Loucy (cell line): Measurements from ENCODE around the gene SIRPB1.

Experiments
- H2AFZ ChIP-seq: fragments of 200-600 bp; sonication (generic); 2 replicates; pipeline ENCODE4 v1.6.0; 2016; ENCODE audit warnings: antibody characterized with exemption, mild to moderate bottlenecking, low read length, moderate library complexity
- H3F3A ChIP-seq: fragments of 200-600 bp; 2 replicates; pipeline ENCODE4 v1.6.0; 2016; ENCODE audit warnings: antibody characterized with exemption, low read depth, mild to moderate bottlenecking
- H3K27me3 ChIP-seq: fragments of 200-600 bp; sonication (generic); 2 replicates; pipeline ENCODE4 v1.6.1; 2014; ENCODE audit warnings: low read length, mild to moderate bottlenecking; ENCODE audit not compliant: insufficient read depth, poor library complexity, severe bottlenecking
- H3K36me3 ChIP-seq: fragments of 200-600 bp; sonication (generic); 2 replicates; pipeline ENCODE4 v1.6.1; 2016; ENCODE audit warnings: low read length; ENCODE audit not compliant: insufficient read depth
- H3K4me1 ChIP-seq: fragments of 200-600 bp; sonication (generic); 2 replicates; pipeline ENCODE4 v1.5.1; 2014; ENCODE audit warnings: low read length, mild to moderate bottlenecking; ENCODE audit not compliant: insufficient read depth, poor library complexity, severe bottlenecking
- H3K4me2 ChIP-seq: fragments of 200-600 bp; sonication (generic); 2 replicates; pipeline ENCODE4 v1.6.0; 2014; ENCODE audit warnings: antibody characterized with exemption, low read length, low read depth, mild to moderate bottlenecking; ENCODE audit not compliant: poor library complexity, severe bottlenecking
- H3K4me3 ChIP-seq: fragments of 200-600 bp; sonication (generic); 2 replicates; pipeline ENCODE4 v1.5.1; 2014; ENCODE audit warnings: low read length, mild to moderate bottlenecking, mixed read lengths; ENCODE audit not compliant: poor library complexity, severe bottlenecking
- H3K79me2 ChIP-seq: fragments of 200-600 bp; sonication (generic); 2 replicates; pipeline ENCODE4 v1.6.1; 2014; ENCODE audit warnings: low read length; ENCODE audit not compliant: insufficient read depth
- H3K9ac ChIP-seq: fragments of 200-600 bp; sonication (generic); 2 replicates; pipeline ENCODE4 v1.6.0; 2014; ENCODE audit warnings: mild to moderate bottlenecking, low read depth, low read length, moderate library complexity; ENCODE audit not compliant: poor library complexity, severe bottlenecking
- H3K9me2 ChIP-seq: fragments of 200-600 bp; sonication (generic); replicated peaks from 2 replicates; pipeline ENCODE4 v1.6.1; 2016; ENCODE audit warnings: low read depth, low read length, mixed read lengths
- H3K9me3 ChIP-seq: fragments of 200-600 bp; sonication (generic); 2 replicates; pipeline ENCODE4 v1.6.1; 2014; ENCODE audit warnings: mild to moderate bottlenecking, antibody characterized with exemption, low read length, low read depth; ENCODE audit not compliant: insufficient read depth
- H4K20me1 ChIP-seq: fragments of 200-600 bp; sonication (generic); 2 replicates; pipeline ENCODE4 v1.6.0; 2014; ENCODE audit warnings: antibody characterized with exemption, low read length, mild to moderate bottlenecking; ENCODE audit not compliant: insufficient read depth, poor library complexity, severe bottlenecking
- CTCF ChIP-seq: fragments of 200-600 bp; sonication (generic); conservative IDR thresholded peaks from 2 replicates; pipeline ENCODE4 v1.5.1; 2014; ENCODE audit warnings: mild to moderate bottlenecking, antibody characterized with exemption, low read length
- EZH2phosphoT487 ChIP-seq: fragments of 200-600 bp; IDR thresholded peaks from 2 replicates; pipeline ENCODE4 v1.6.1; 2018; ENCODE audit warnings: antibody characterized with exemption, mild to moderate bottlenecking, moderate library complexity, borderline replicate concordance

Gene SIRPB1

GRCh38 chr20:1628621-1629020 lies 8.8 kb upstream of the SIRPB1 start:
- H3K9me2 ChIP-seq, result no peaks in the 10 kb centered on the region
- H3K4me3 ChIP-seq, result no peak overlapping the region
- no peaks in the 10 kb centered on the region for H3K4me1 ChIP-seq
- H4K20me1 ChIP-seq, result no peaks in the 10 kb centered on the region
- TF ChIP-seq EZH2phosphoT487 (no peak), CTCF (no peak)
- no peaks in the 10 kb centered on the region for H3K36me3 ChIP-seq
- no peak overlapping the region for H2AFZ ChIP-seq
- H3K27me3 ChIP-seq, result no peaks in the 10 kb centered on the region
- H3K79me2 ChIP-seq, result no peaks in the 10 kb centered on the region
- H3F3A ChIP-seq, result no peaks in the 10 kb centered on the region
- no peaks in the 10 kb centered on the region for H3K9me3 ChIP-seq
- H3K4me2 ChIP-seq, result no peak overlapping the region
- no peak overlapping the region for H3K9ac ChIP-seq

- Histone ChIP-seq H2AFZ (0 out of 2 replicates have a peak overlapping the region, but pooled peaks have one; percentile 26), H3K9me2 (no peaks in the 10 kb centered on the region), H3F3A (no peaks in the 10 kb centered on the region), H3K79me2 (no peaks in the 10 kb centered on the region), H3K4me3 (no peak overlapping the region), H3K4me2 (no peak overlapping the region), H4K20me1 (no peaks in the 10 kb centered on the region), H3K36me3 (no peaks in the 10 kb centered on the region), H3K27me3 (no peaks in the 10 kb centered on the region), H3K9ac (no peak overlapping the region), H3K9me3 (no peaks in the 10 kb centered on the region), H3K4me1 (peaks cover 6% of the 10 kb centered on the region)
- TF ChIP-seq CTCF (no peak), EZH2phosphoT487 (no peak)
Observed at GRCh38 chr20:1627200-1627550, 7.4 kb upstream of the SIRPB1 start.

GRCh38 chr20:1626528-1627199 lies 6.9 kb upstream of the SIRPB1 start:
- H3K9me3 ChIP-seq, result no peaks in the 10 kb centered on the region
- TF ChIP-seq EZH2phosphoT487 (no peak), CTCF (no peak)
- H3K9ac ChIP-seq, result no peak overlapping the region
- no peaks in the 10 kb centered on the region for H3K36me3 ChIP-seq
- H3K4me3 ChIP-seq, result no peak overlapping the region
- H4K20me1 ChIP-seq, result no peaks in the 10 kb centered on the region
- no peaks in the 10 kb centered on the region for H3K9me2 ChIP-seq
- no peak overlapping the region for H3K4me2 ChIP-seq
- no peaks in the 10 kb centered on the region for H3K79me2 ChIP-seq
- H3K4me1 ChIP-seq, result peaks cover 10% of the 10 kb centered on the region
- 0 out of 2 replicates have a peak overlapping the region, but pooled peaks have one; percentile 26 for H2AFZ ChIP-seq
- no peaks in the 10 kb centered on the region for H3F3A ChIP-seq
- H3K27me3 ChIP-seq, result no peaks in the 10 kb centered on the region
